PFSK-1 (cell line): Measurements from ENCODE around the gene GEMIN8.

Experiments used
- POLR2AphosphoS5 ChIP-seq: IDR thresholded peaks from 2 replicates; pipeline ENCODE4 v1.6.1; 2012; ENCODE audit warnings: low read depth, mild to moderate bottlenecking, control low read depth, low read length, moderate library complexity
- SIN3A ChIP-seq: IDR thresholded peaks from 2 replicates; pipeline ENCODE4 v1.6.1; 2012; ENCODE audit warnings: mild to moderate bottlenecking, low read length, moderate library complexity, borderline replicate concordance; ENCODE audit not compliant: insufficient read depth
- TAF1 ChIP-seq: IDR thresholded peaks from 2 replicates; pipeline ENCODE4 v1.6.1; 2012; ENCODE audit warnings: low read length, control low read depth, borderline replicate concordance; ENCODE audit not compliant: insufficient read depth

- TF ChIP-seq POLR2AphosphoS5 (no peak), TAF1 (no peak), SIN3A (no peak)
These were observed 25.7 kb downstream of the GEMIN8 start for GRCh38 chrX:14003876-14004425.
